ENCODE results near the gene DGKB. TPM values are rescaled to one million over a fixed set of nuclear protein-coding genes. Genes with fewer than 3 reads are reported as not detected.
A peak's percentile ranks its signal among the peaks of the same experiment; 100 is the strongest.

The DGKB gene
- total and polyA plus RNA-seq, 2 donors, result 0.09 to 0.19 TPM

DNA sequence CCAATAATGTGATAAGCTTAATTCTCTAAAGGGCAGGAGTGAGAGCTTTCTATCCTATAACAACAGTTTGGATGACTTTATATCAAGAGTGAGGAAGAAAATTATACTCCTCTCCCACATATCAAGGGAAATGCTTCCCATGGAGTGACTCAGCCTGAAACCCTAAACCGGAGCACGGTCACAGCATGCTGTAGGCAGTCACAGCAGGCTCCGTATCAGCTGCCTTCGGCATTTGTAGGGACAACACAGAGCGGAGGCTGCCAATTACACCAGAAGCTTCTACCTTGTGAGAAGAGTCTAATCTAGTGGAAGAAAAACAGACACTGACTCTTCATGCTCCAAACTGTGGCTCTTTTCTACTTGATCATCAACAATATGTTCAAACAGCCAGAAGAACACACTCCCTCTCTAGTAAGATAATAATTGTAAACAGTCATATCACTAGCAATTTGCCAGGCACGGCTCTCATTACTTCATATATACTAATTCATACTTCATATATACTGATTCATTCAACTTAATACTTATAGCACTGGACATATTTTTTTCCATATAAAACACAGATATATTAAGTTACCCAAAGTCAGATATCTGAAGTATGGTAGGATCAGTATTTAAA, 65.9 kb downstream of the DGKB start:
- H3K27me3 ChIP-seq (ENCODE audit: control insufficient read depth in 2 of 2, insufficient read depth in 1 of 2, low read length in 1 of 2), result no peaks in the 10 kb centered on the region
- no peaks in the 10 kb centered on the region for H3K4me1 ChIP-seq (ENCODE audit: control insufficient read depth in 2 of 2, insufficient read depth in 2 of 2, low read length in 2 of 2)
- DNase-seq (ENCODE audit: low read depth in 6 of 9, low spot score in 9 of 9), result peak in 1 of 9 donors; percentile 1
- 72% methylated on average over 6 of the region's 6 CpGs for WGBS
- H3K4me3 ChIP-seq (ENCODE audit: low read length in 2 of 2), result no peak overlapping the region
- H3K27ac ChIP-seq (ENCODE audit: low read depth in 1 of 2, low read length in 1 of 2), result no peak overlapping the region
- no peaks in the 10 kb centered on the region for H3K9me3 ChIP-seq (ENCODE audit: control insufficient read depth in 2 of 2, insufficient read depth in 1 of 2, low read length in 1 of 2)
- no peaks in the 10 kb centered on the region for H3K36me3 ChIP-seq (ENCODE audit: control insufficient read depth in 2 of 2, insufficient read depth in 2 of 2, low read length in 1 of 2)

DNA sequence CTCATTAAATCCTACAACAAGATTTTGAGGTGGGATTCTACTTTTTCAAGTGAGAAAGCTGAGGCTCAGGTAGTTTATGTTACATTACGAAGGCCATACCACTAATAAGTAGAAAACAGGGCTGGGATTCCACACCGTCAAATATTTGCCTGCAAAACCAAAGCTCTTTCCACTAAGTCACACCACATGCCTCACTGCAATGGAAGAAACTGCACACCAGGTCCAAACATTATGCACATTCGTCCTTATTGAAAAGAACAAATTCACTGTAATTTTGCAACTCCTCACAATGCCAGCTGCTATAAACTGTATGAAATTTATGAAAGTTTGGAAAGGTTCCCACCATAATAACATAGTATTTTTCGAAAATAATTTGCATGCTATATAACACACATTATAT, 66.5 kb downstream of the DGKB start:
- Histone ChIP-seq H3K36me3 (ENCODE audit: control insufficient read depth in 2 of 2, insufficient read depth in 2 of 2, low read length in 1 of 2) (no peaks in the 10 kb centered on the region), H3K4me1 (ENCODE audit: control insufficient read depth in 2 of 2, insufficient read depth in 2 of 2, low read length in 2 of 2) (no peaks in the 10 kb centered on the region), H3K27me3 (ENCODE audit: control insufficient read depth in 2 of 2, insufficient read depth in 1 of 2, low read length in 1 of 2) (no peaks in the 10 kb centered on the region), H3K9me3 (ENCODE audit: control insufficient read depth in 2 of 2, insufficient read depth in 1 of 2, low read length in 1 of 2) (no peaks in the 10 kb centered on the region), H3K27ac (ENCODE audit: low read depth in 1 of 2, low read length in 1 of 2) (no peak overlapping the region), H3K4me3 (ENCODE audit: low read length in 2 of 2) (no peak overlapping the region)
- no peak for DNase-seq (ENCODE audit: low read depth in 6 of 9, low spot score in 9 of 9)
- WGBS, result 81% methylated on average over 4 of the region's 4 CpGs

DNA sequence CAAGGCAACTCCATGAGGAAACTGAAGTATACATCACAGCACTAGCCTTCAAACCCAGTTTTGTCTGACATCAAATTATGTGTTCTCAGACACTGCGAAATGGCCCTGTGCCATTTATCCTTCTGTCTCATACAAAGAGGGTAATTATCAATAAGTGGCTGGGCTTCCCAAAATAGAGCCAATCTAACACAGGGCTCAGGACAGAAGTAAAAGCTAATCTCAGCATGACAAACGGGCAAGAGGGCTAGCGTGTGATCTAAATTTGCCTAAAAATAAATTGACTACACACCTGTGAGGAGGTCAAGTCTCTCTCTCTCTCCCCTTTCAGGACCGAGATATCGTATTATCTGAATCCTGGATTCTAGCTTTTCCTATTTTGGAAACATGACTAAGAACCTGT, 67.2 kb downstream of the DGKB start:
- Histone ChIP-seq H3K9me3 (ENCODE audit: control insufficient read depth in 2 of 2, insufficient read depth in 1 of 2, low read length in 1 of 2) (no peaks in the 10 kb centered on the region), H3K4me1 (ENCODE audit: control insufficient read depth in 2 of 2, insufficient read depth in 2 of 2, low read length in 2 of 2) (no peaks in the 10 kb centered on the region), H3K27ac (ENCODE audit: low read depth in 1 of 2, low read length in 1 of 2) (no peak overlapping the region), H3K27me3 (ENCODE audit: control insufficient read depth in 2 of 2, insufficient read depth in 1 of 2, low read length in 1 of 2) (no peaks in the 10 kb centered on the region), H3K36me3 (ENCODE audit: control insufficient read depth in 2 of 2, insufficient read depth in 2 of 2, low read length in 1 of 2) (no peaks in the 10 kb centered on the region), H3K4me3 (ENCODE audit: low read length in 2 of 2) (no peak overlapping the region)
- WGBS, result 83% methylated on average over 5 of the region's 5 CpGs
- no peak for DNase-seq (ENCODE audit: low read depth in 6 of 9, low spot score in 9 of 9)

DNA sequence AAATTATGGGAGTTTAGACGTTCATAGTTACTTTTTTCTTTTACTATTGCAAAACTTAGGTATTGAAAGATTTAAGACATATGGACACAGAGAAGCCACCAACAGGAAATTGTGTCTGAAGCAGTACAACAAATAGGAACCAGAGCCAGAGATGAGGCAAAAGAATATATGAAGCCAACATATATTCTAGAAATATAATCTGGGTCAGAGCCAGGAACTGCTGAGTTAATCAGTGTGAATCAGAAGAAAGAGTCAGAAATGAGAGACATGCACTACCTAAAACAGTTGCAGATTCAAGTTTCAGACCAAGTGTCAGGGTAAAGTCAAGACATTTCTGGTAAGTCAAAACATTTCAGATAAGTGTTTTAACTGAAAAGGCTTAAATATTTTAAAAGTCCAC, 67.7 kb downstream of the DGKB start:
- Histone ChIP-seq H3K27ac (ENCODE audit: low read depth in 1 of 2, low read length in 1 of 2) (no peak overlapping the region), H3K27me3 (ENCODE audit: control insufficient read depth in 2 of 2, insufficient read depth in 1 of 2, low read length in 1 of 2) (no peaks in the 10 kb centered on the region), H3K36me3 (ENCODE audit: control insufficient read depth in 2 of 2, insufficient read depth in 2 of 2, low read length in 1 of 2) (no peaks in the 10 kb centered on the region), H3K4me3 (ENCODE audit: low read length in 2 of 2) (no peak overlapping the region), H3K4me1 (ENCODE audit: control insufficient read depth in 2 of 2, insufficient read depth in 2 of 2, low read length in 2 of 2) (no peaks in the 10 kb centered on the region), H3K9me3 (ENCODE audit: control insufficient read depth in 2 of 2, insufficient read depth in 1 of 2, low read length in 1 of 2) (no peaks in the 10 kb centered on the region)
- 58% methylated on average over 1 of the region's 1 CpG for WGBS
- DNase-seq (ENCODE audit: low read depth in 6 of 9, low spot score in 9 of 9), result no peak

DNA sequence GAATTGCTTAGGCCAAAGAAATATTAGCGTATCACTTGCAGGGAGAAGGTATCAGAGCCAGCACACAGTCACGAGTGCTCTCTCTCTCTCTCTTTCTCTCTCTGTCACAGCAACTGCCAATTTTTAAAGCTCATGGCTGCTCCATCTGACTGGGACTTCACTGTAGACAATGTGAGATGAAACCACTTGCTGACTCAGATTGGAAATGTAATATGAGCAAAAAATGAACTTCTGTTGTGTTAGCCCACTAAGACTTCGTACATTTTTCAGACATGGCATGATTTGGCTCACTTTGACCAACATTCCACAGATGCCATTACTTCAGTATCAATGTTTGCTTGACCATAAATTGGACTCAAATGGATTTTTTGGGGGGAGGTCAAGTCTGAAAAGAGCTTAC, 68.1 kb downstream of the DGKB start:
- no peak overlapping the region for H3K27ac ChIP-seq (ENCODE audit: low read depth in 1 of 2, low read length in 1 of 2)
- no peaks in the 10 kb centered on the region for H3K36me3 ChIP-seq (ENCODE audit: control insufficient read depth in 2 of 2, insufficient read depth in 2 of 2, low read length in 1 of 2)
- H3K9me3 ChIP-seq (ENCODE audit: control insufficient read depth in 2 of 2, insufficient read depth in 1 of 2, low read length in 1 of 2), result no peaks in the 10 kb centered on the region
- H3K27me3 ChIP-seq (ENCODE audit: control insufficient read depth in 2 of 2, insufficient read depth in 1 of 2, low read length in 1 of 2), result no peaks in the 10 kb centered on the region
- H3K4me3 ChIP-seq (ENCODE audit: low read length in 2 of 2), result no peak overlapping the region
- no peaks in the 10 kb centered on the region for H3K4me1 ChIP-seq (ENCODE audit: control insufficient read depth in 2 of 2, insufficient read depth in 2 of 2, low read length in 2 of 2)
- 80% methylated on average over 3 of the region's 3 CpGs for WGBS
- DNase-seq (ENCODE audit: low read depth in 6 of 9, low spot score in 9 of 9), result no peak

DNA sequence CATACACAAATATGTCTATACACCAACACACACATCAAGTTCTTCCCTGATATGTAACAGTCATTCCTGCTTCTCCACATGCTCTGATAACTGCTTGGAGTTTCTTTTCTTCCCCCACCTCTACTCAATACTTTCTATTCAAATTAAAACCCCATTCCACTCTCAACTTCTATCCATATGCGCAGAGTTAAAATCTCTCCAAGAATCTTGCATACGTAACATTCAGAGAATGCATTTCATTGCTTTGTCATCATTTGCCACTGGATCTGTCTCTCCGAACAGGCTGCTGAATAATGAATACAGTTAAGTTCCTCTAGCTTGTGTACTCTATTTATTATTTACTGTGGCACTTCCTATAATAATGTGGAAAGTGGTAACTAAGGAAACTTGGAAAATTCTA, 68.8 kb downstream of the DGKB start:
- 92% methylated on average over 3 of the region's 3 CpGs for WGBS
- H3K36me3 ChIP-seq (ENCODE audit: control insufficient read depth in 2 of 2, insufficient read depth in 2 of 2, low read length in 1 of 2), result no peaks in the 10 kb centered on the region
- no peak for DNase-seq (ENCODE audit: low read depth in 6 of 9, low spot score in 9 of 9)
- H3K27me3 ChIP-seq (ENCODE audit: control insufficient read depth in 2 of 2, insufficient read depth in 1 of 2, low read length in 1 of 2), result no peaks in the 10 kb centered on the region
- no peak overlapping the region for H3K4me3 ChIP-seq (ENCODE audit: low read length in 2 of 2)
- H3K27ac ChIP-seq (ENCODE audit: low read depth in 1 of 2, low read length in 1 of 2), result no peak overlapping the region
- no peaks in the 10 kb centered on the region for H3K9me3 ChIP-seq (ENCODE audit: control insufficient read depth in 2 of 2, insufficient read depth in 1 of 2, low read length in 1 of 2)
- H3K4me1 ChIP-seq (ENCODE audit: control insufficient read depth in 2 of 2, insufficient read depth in 2 of 2, low read length in 2 of 2), result no peaks in the 10 kb centered on the region

DNA sequence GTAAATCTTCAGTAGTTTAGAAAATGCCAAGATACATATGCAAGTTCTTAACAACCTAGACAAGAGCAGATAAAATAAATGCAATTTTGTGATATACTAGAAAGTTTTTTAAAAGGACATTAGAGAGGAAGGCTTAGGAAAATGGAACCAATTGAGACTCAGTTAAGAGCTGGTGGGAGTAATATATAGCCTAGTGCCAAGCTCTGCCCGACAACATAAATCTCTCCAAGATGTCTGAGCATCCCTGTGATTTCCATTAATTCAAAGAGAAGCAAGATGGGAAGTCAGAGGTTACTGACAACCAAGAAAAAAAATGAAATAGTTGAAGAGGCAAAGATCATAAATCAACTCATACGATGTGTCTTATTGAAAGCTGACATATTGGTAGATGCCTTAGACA, 74.5 kb downstream of the DGKB start:
- H3K36me3 ChIP-seq (ENCODE audit: control insufficient read depth in 2 of 2, insufficient read depth in 2 of 2, low read length in 1 of 2), result no peaks in the 10 kb centered on the region
- no peaks in the 10 kb centered on the region for H3K4me1 ChIP-seq (ENCODE audit: control insufficient read depth in 2 of 2, insufficient read depth in 2 of 2, low read length in 2 of 2)
- no peaks in the 10 kb centered on the region for H3K27me3 ChIP-seq (ENCODE audit: control insufficient read depth in 2 of 2, insufficient read depth in 1 of 2, low read length in 1 of 2)
- no peaks in the 10 kb centered on the region for H3K9me3 ChIP-seq (ENCODE audit: control insufficient read depth in 2 of 2, insufficient read depth in 1 of 2, low read length in 1 of 2)
- no peak for DNase-seq (ENCODE audit: low read depth in 6 of 9, low spot score in 9 of 9)
- no peak overlapping the region for H3K4me3 ChIP-seq (ENCODE audit: low read length in 2 of 2)
- no peak overlapping the region for H3K27ac ChIP-seq (ENCODE audit: low read depth in 1 of 2, low read length in 1 of 2)
- 94% methylated on average over 2 of the region's 2 CpGs for WGBS

DNA sequence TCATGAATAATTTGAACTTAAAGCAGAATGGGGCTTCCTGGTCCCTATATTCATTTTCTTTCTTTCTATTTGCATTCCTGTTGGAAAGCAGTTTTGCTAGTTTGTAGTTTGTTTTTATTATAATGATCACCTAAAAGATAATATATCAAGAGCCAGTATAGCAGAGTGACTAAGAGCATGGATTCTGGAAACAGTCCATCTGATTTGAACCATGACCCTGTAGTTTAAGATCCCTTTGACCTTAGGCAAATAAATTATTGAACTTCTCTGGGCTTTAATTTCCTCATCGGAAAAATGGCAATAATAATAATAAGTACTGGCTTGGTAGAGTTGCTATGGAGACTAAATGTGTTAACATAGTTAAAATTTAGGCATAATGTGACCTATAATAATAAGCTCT, 76.1 kb downstream of the DGKB start:
- 89% methylated on average over 1 of the region's 1 CpG for WGBS
- no peak for DNase-seq (ENCODE audit: low read depth in 6 of 9, low spot score in 9 of 9)

DNA sequence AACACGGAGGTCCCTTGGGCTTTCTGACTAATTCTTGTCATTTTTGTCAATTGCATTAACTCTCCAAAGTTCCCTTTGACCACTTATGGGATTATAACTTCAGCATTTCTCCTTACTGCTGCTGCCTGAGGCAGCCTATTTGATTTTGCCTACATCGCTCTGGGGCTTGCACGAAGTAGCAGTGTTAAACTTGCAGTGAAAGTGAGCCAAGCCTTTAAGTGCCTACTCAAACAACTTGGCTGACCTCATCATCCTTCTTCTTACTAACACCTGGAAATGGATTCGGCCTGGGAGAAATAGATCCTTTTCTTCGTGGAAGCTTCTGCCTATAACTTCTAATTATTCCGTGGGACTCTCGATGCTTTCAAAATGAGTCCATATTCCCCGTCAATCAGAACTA, 76.6 kb downstream of the DGKB start:
- H3K27me3 ChIP-seq (ENCODE audit: control insufficient read depth in 2 of 2, insufficient read depth in 1 of 2, low read length in 1 of 2), result no peaks in the 10 kb centered on the region
- no peak overlapping the region for H3K27ac ChIP-seq (ENCODE audit: low read depth in 1 of 2, low read length in 1 of 2)
- H3K4me1 ChIP-seq (ENCODE audit: control insufficient read depth in 2 of 2, insufficient read depth in 2 of 2, low read length in 2 of 2), result no peaks in the 10 kb centered on the region
- no peaks in the 10 kb centered on the region for H3K9me3 ChIP-seq (ENCODE audit: control insufficient read depth in 2 of 2, insufficient read depth in 1 of 2, low read length in 1 of 2)
- 88% methylated on average over 8 of the region's 8 CpGs for WGBS
- no peak for DNase-seq (ENCODE audit: low read depth in 6 of 9, low spot score in 9 of 9)
- no peak overlapping the region for H3K4me3 ChIP-seq (ENCODE audit: low read length in 2 of 2)
- no peaks in the 10 kb centered on the region for H3K36me3 ChIP-seq (ENCODE audit: control insufficient read depth in 2 of 2, insufficient read depth in 2 of 2, low read length in 1 of 2)

More for the DNA sequence above, 76.1 kb downstream of the DGKB start:
- no peaks in the 10 kb centered on the region for H3K9me3 ChIP-seq (ENCODE audit: control insufficient read depth in 2 of 2, insufficient read depth in 1 of 2, low read length in 1 of 2)
- H3K27me3 ChIP-seq (ENCODE audit: control insufficient read depth in 2 of 2, insufficient read depth in 1 of 2, low read length in 1 of 2), result no peaks in the 10 kb centered on the region
- no peak overlapping the region for H3K27ac ChIP-seq (ENCODE audit: low read depth in 1 of 2, low read length in 1 of 2)
- no peaks in the 10 kb centered on the region for H3K36me3 ChIP-seq (ENCODE audit: control insufficient read depth in 2 of 2, insufficient read depth in 2 of 2, low read length in 1 of 2)
- H3K4me1 ChIP-seq (ENCODE audit: control insufficient read depth in 2 of 2, insufficient read depth in 2 of 2, low read length in 2 of 2), result no peaks in the 10 kb centered on the region
- H3K4me3 ChIP-seq (ENCODE audit: low read length in 2 of 2), result no peak overlapping the region

DNA sequence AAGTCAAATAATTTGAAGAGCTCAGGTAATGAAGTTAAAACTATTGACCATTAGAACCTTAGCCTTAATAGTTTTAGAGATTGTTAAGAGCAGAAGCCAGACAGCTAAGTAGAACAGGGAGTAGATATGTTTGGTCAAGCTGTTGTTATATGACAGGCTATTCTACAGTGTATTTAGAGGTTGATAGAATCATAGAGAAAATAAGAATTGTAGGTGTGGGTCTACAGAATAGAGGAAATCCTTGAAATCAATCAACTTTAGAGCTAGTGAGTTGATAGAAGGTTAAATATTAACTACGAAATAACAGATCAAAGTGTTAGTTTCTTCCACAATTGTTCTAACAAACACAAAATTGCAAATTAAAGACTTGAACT, 80.1 kb downstream of the DGKB start:
- no peak overlapping the region for H3K4me3 ChIP-seq (ENCODE audit: low read length in 2 of 2)
- no peaks in the 10 kb centered on the region for H3K4me1 ChIP-seq (ENCODE audit: control insufficient read depth in 2 of 2, insufficient read depth in 2 of 2, low read length in 2 of 2)
- H3K27ac ChIP-seq (ENCODE audit: low read depth in 1 of 2, low read length in 1 of 2), result no peak overlapping the region
- H3K27me3 ChIP-seq (ENCODE audit: control insufficient read depth in 2 of 2, insufficient read depth in 1 of 2, low read length in 1 of 2), result no peaks in the 10 kb centered on the region
- H3K36me3 ChIP-seq (ENCODE audit: control insufficient read depth in 2 of 2, insufficient read depth in 2 of 2, low read length in 1 of 2), result no peaks in the 10 kb centered on the region
- 88% methylated on average over 1 of the region's 1 CpG for WGBS
- H3K9me3 ChIP-seq (ENCODE audit: control insufficient read depth in 2 of 2, insufficient read depth in 1 of 2, low read length in 1 of 2), result no peaks in the 10 kb centered on the region
- DNase-seq (ENCODE audit: low read depth in 6 of 9, low spot score in 9 of 9), result no peak
